IPS-20b (cell line): ENCODE data around the gene NHERF1.

Source experiments
- H3K27ac ChIP-seq: one replicate; pipeline ENCODE4 v1.5.1; 2013; ENCODE audit warnings: low read length
- H3K27me3 ChIP-seq: 2 replicates; pipeline ENCODE4 v1.6.1; 2013; ENCODE audit warnings: mild to moderate bottlenecking, low read length, inconsistent platforms; ENCODE audit not compliant: insufficient read depth
- H3K36me3 ChIP-seq: 2 replicates; pipeline ENCODE4 v1.6.1; 2013; ENCODE audit warnings: low read depth, mild to moderate bottlenecking, inconsistent platforms, low read length, moderate library complexity; ENCODE audit not compliant: insufficient read depth
- H3K4me1 ChIP-seq: 2 replicates; pipeline ENCODE4 v1.6.1; 2013; ENCODE audit warnings: mild to moderate bottlenecking, control low read depth, inconsistent platforms, low read length, moderate library complexity; ENCODE audit not compliant: insufficient read depth
- H3K4me3 ChIP-seq: 2 replicates; pipeline ENCODE4 v1.5.1; 2013; ENCODE audit warnings: mild to moderate bottlenecking, low read length, inconsistent platforms
- H3K9ac ChIP-seq: 2 replicates; pipeline ENCODE4 v1.6.1; 2013; ENCODE audit warnings: low read depth, mild to moderate bottlenecking, inconsistent platforms, low read length, moderate library complexity
- H3K9me3 ChIP-seq: 2 replicates; pipeline ENCODE4 v1.6.1; 2013; ENCODE audit warnings: mild to moderate bottlenecking, low read depth, low read length, inconsistent platforms; ENCODE audit not compliant: insufficient read depth

NHERF1 gene

DNA sequence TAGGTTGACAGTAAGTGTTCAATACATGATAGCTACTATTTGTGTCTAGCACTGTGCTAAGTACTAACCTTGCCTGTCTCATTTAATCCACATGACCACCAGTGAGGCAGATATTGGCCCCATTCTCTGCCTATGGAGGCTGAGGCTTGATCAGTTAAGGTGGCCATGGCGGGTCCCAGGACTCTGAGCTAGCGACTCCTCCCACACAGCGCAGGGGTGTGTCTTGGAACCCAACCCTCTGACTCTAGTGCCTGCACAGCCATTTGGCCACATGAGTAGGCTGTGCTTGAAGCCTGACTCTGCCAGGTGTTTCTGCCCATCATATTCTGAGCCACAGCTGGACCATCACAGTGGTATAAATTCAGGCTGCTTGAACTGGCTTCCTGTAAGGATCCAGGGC lies 6.4 kb downstream of the NHERF1 start:
- Histone ChIP-seq H3K27me3 (no peaks in the 10 kb centered on the region; the same call in 1 of the 2 replicates), H3K27ac (no peak overlapping the region), H3K36me3 (0 out of 2 replicates have a peak, but pooled peaks cover 5% of the 10 kb centered on the region), H3K4me1 (peaks cover 31% of the 10 kb centered on the region), H3K9ac (no peak overlapping the region), H3K4me3 (no peak overlapping the region), H3K9me3 (no peaks in the 10 kb centered on the region)

DNA sequence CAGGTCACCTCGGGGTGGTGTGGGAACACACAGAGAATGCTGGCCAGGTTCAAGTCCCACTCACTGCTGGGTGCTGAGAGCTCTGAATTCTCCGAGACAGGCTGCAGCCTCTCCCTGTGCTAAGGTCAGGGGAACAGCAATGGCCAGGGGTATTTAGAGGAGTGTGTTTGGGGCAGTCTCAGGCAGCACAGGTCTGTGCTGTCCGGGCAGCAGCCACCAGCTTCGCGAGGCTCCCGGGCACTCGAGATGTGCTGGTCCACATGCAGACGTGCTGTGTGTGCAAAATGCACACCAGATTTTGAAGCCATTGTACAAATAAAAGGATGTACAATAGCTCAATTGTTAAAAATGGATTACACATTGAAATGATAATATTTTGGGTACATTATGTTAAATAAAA lies 7.1 kb downstream of the NHERF1 start:
- 0 out of 2 replicates have a peak, but pooled peaks cover 5% of the 10 kb centered on the region for H3K36me3 ChIP-seq
- H3K9ac ChIP-seq: no peak overlapping the region
- no peak overlapping the region for H3K4me3 ChIP-seq

DNA sequence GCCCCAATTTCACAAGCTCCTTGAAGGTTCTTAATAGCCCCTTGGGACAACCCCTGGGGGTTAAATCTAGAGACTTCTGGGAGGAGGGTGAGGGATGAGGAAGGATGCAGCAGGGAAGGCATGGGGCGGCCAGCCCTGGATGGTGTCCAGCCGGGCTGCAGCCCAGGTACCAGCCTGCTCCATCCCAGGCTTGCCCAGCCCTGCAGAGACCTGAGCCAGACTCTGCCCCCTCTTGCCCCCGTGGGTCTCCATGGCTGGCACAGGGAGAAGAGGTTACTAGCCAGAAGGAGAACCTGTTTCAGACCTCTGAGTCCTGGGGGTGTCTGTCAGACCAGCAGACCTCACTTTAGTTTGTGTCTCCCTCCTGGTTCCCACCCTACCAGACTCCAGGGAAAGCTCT lies 8.5 kb downstream of the NHERF1 start:
- Histone ChIP-seq H3K9ac (no peak overlapping the region), H3K9me3 (no peaks in the 10 kb centered on the region), H3K4me1 (peaks cover 30% of the 10 kb centered on the region), H3K27me3 (no peaks in the 10 kb centered on the region), H3K27ac (no peak overlapping the region), H3K4me3 (no peak overlapping the region), H3K36me3 (0 out of 2 replicates have a peak, but pooled peaks cover 5% of the 10 kb centered on the region)

More for the DNA sequence above, 7.1 kb downstream of the NHERF1 start:
- no peaks in the 10 kb centered on the region for H3K27me3 ChIP-seq
- no peak overlapping the region for H3K27ac ChIP-seq
- H3K9me3 ChIP-seq: no peaks in the 10 kb centered on the region
- peaks cover 33% of the 10 kb centered on the region for H3K4me1 ChIP-seq

DNA sequence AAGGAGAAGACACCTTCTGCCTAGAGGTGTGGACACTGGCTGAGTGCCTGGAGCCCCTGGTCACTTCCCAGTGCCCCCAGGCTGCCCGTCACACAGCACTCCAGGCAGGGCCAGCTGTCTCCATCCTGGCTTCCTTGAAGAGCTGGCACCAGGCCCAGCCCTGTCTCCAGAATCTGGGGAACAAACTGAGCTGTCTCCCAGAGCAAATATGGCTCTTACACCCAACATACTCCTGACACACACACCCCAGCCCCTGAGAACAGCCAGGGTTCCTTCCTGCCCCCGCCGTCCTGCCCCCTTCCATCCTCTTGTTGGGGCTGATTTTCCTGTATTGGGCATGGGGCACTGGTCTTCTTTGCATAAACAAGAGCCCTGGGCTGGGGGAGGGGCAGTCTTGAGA lies 9.1 kb downstream of the NHERF1 start:
- Histone ChIP-seq H3K4me1 (peaks cover 29% of the 10 kb centered on the region), H3K9ac (no peak overlapping the region)

DNA sequence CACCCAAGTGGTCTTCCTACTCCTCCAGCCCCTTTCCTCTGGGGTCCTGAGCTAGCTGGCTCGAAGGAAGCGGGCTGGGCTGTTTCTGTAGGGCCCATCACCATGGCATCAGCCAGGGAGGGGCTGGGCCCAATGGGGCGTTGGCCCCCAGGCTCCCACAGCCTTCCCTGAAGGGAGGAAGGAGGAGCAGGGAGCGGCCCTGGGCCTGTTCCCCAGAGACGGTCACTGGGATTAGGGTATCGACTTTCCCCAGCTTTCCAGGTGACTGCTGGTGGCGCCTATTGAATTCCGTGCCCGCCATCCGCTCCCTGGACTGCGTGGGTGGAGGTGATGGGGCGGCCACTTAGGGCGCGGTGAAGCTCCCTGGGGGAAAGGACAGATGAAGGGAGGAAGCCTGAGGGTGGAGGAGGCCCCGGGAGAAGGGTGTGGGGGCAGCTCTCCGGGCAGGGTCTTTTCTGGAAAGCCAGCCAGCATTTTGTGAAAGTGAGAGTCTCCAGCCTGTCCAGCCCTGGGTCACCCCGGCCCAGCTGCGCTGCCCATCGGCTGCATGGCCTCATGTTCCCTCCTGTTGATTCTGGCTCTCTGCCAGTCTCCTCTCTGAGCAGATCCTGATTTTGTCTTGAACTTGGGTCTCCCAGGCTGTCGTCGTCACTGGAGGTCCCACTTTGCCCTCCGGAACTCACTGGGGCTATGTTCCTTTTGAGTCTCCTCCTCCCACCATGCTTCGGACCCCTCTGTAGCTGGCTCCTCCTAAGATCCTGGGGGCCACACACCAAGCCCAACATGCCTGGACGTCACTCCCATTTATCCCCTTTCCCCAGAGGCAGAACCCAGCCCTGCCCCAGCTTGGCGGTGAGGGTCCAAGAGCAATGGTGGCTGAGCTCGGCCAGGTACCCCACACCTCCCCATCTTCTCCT lies 9.8 kb downstream of the NHERF1 start:
- no peak overlapping the region for H3K27ac ChIP-seq
- no peaks in the 10 kb centered on the region for H3K9me3 ChIP-seq
- H3K9ac ChIP-seq: no peak overlapping the region; the same call in 1 of the 2 replicates
- no peaks in the 10 kb centered on the region for H3K27me3 ChIP-seq
- H3K4me1 ChIP-seq: peaks cover 34% of the 10 kb centered on the region
- no peak overlapping the region for H3K4me3 ChIP-seq
- H3K36me3 ChIP-seq: 0 out of 2 replicates have a peak, but pooled peaks cover 5% of the 10 kb centered on the region

More for the DNA sequence above, 9.1 kb downstream of the NHERF1 start:
- Histone ChIP-seq H3K27ac (no peak overlapping the region), H3K36me3 (0 out of 2 replicates have a peak, but pooled peaks cover 5% of the 10 kb centered on the region), H3K27me3 (no peaks in the 10 kb centered on the region), H3K4me3 (no peak overlapping the region), H3K9me3 (no peaks in the 10 kb centered on the region)

DNA sequence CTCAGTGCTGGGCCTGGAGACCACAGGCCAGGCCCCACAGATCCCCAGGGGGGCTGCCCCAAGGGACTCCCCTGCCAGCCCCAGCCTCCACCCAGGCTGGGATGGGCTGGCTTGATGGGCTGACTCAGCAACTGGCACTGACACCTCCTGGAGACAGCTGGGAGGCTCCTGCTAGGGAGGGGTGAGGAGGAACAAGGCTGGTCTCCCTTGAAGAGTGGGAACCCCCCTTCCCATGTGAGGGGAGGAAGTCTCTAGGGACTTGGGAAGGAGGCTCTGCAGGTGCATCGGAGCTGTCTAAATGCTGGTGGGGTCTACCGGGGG lies 10.4 kb downstream of the NHERF1 start:
- peaks cover 40% of the 10 kb centered on the region for H3K4me1 ChIP-seq
- no peak overlapping the region; the same call in 1 of the 2 replicates for H3K9ac ChIP-seq
- H3K9me3 ChIP-seq: no peaks in the 10 kb centered on the region
- H3K36me3 ChIP-seq: 0 out of 2 replicates have a peak, but pooled peaks cover 5% of the 10 kb centered on the region
- H3K27ac ChIP-seq: no peak overlapping the region
- H3K27me3 ChIP-seq: no peaks in the 10 kb centered on the region
- H3K4me3 ChIP-seq: no peak overlapping the region

DNA sequence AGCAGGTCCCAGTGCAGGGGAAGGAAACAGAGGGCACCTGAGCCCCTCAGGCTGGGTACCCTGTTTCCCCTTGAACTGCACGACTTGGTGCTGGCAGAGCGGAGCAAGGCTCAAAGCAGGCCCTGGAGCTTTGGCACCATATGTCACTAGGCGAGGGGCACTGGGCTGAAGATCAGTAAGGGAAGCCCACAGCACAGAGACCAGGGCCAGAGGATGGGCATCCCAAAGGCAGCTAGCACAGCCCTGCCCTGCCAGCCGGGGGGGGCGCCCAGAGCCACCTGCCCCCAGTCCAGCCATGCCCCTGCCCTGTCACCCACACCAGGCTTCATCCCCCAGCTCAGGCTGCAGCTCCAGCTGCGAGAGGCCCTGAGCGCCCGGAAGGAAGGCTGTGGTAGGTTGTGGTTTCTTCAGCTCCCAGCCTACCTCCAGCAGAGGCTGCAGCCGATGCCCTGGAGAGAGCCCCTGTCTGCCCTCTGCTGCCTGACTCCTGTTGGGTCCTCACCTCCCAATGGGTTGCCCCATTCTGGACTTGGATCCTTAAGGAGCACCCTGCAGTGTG lies 10.9 kb downstream of the NHERF1 start:
- H3K27ac ChIP-seq: peak overlapping the region; percentile 21

DNA sequence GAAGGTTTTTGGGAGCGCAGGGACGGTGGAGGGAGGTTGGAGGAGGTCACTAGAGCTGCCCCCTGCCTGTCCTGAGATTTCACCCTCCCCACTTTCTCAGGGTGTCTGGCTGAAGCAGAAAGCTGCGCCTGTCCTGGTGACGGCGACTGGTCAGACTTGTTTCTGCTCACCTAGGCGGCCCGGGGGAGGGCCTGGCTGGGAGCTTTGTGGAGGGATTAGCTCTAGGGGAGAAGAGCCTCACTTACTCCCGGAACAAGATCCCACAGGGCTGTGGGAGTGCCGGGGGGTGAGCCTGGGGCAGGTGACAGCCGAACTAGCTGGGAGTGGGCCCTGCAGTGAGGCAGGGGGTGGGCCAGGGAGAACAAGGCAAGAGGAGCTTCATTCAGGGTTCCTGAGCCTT lies 11.5 kb downstream of the NHERF1 start:
- peak overlapping the region; percentile 73; the same call in 1 of the 2 replicates for H3K9ac ChIP-seq
- peak overlapping the region; percentile 21 for H3K27ac ChIP-seq
- no peaks in the 10 kb centered on the region for H3K27me3 ChIP-seq
- no peaks in the 10 kb centered on the region for H3K9me3 ChIP-seq
- 0 out of 2 replicates have a peak, but pooled peaks cover under 1% of the 10 kb centered on the region for H3K36me3 ChIP-seq
- peaks cover 49% of the 10 kb centered on the region for H3K4me1 ChIP-seq
- peak overlapping the region; percentile 15; the same call in 1 of the 2 replicates for H3K4me3 ChIP-seq

More for the DNA sequence above, 10.9 kb downstream of the NHERF1 start:
- H3K4me1 ChIP-seq: peaks cover 44% of the 10 kb centered on the region
- no peaks in the 10 kb centered on the region for H3K9me3 ChIP-seq
- H3K27me3 ChIP-seq: no peaks in the 10 kb centered on the region
- H3K4me3 ChIP-seq: peak overlapping the region; percentile 15; the same call in 1 of the 2 replicates
- peak overlapping the region; percentile 73; the same call in 1 of the 2 replicates for H3K9ac ChIP-seq
- H3K36me3 ChIP-seq: 0 out of 2 replicates have a peak, but pooled peaks cover 5% of the 10 kb centered on the region

DNA sequence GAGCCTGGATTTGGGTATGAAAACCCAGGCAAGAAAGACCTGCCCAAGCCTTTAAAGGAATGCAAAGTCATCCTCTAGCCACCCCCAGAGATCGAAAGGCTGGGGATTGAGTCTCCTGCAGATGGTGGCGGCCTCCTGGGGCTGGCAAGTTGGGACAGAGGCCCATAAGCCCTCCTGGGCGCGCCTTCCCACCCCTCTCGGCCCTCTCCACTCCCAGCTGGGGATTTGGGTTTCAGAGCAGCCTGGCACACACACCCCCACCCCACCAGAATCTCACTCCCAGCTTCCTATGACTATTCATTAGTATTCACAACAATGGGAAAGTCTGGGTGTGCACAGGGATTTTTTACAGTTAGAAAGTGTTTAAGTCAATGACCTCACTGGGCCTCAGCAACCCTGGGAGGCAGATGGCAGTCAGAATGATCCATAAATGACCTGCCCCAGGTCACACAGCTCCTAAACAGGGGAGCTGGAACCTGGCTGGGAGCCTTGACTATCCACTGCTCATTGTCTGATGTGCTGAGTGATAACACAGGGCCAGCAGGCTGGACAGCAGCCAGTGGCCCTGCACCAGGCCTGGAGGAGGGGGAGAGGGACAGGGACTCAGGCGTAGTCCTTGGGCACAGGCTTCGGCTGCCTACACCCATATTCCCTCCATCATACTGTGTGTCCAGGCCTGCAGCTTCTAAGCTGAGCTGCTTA lies 12.1 kb downstream of the NHERF1 start:
- H3K4me3 ChIP-seq: peak overlapping the region; percentile 15; the same call in 1 of the 2 replicates
- H3K27me3 ChIP-seq: no peaks in the 10 kb centered on the region
- peak overlapping the region; percentile 73; the same call in 1 of the 2 replicates for H3K9ac ChIP-seq
- H3K27ac ChIP-seq: peak overlapping the region; percentile 21
- H3K4me1 ChIP-seq: peaks cover 49% of the 10 kb centered on the region
- H3K9me3 ChIP-seq: no peaks in the 10 kb centered on the region
- no peaks in the 10 kb centered on the region for H3K36me3 ChIP-seq

DNA sequence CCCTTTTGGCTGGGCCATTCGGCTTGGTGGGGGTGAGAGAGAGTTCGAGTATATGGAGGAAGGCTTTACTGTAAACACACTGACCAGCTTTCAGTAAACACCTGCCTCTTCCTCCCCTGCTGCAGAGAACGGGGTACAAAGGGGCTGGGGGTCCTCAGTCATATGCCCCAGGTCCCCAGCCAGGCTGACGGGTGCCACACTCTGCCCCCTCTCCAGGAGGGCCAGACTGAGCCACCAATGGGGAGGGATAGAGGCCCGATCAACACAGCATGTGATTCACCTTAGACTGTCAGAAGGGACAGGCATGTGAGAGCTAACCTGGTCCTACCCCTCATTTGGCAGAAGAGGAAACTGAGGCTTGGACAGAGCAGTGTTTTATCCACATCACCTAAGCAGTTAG lies 13.0 kb downstream of the NHERF1 start:
- Histone ChIP-seq H3K27ac (peak overlapping the region; percentile 21), H3K9ac (peak overlapping the region; percentile 73; the same call in 1 of the 2 replicates), H3K9me3 (no peaks in the 10 kb centered on the region), H3K4me1 (peaks cover 49% of the 10 kb centered on the region), H3K36me3 (peaks cover 4% of the 10 kb centered on the region; the same call in 1 of the 2 replicates), H3K4me3 (no peak overlapping the region), H3K27me3 (no peaks in the 10 kb centered on the region)

DNA sequence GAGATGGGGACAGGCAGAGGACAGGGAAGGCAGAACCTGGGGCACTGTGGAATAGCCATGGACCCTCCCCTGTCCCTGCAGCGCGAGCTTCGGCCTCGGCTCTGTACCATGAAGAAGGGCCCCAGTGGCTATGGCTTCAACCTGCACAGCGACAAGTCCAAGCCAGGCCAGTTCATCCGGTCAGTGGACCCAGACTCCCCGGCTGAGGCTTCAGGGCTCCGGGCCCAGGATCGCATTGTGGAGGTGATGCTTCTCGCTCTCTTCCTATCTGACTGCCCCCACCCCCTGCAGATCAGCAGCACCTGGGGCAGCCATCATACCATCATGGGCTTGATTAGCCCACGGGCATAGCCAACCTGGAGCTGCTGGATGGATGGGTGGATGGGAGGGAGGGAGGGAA lies 13.5 kb downstream of the NHERF1 start:
- Histone ChIP-seq H3K27me3 (no peaks in the 10 kb centered on the region), H3K36me3 (peaks cover 4% of the 10 kb centered on the region; the same call in 1 of the 2 replicates), H3K9ac (no peak overlapping the region), H3K4me1 (peaks cover 49% of the 10 kb centered on the region), H3K27ac (no peak overlapping the region), H3K9me3 (no peaks in the 10 kb centered on the region), H3K4me3 (no peak overlapping the region)
